Gastrocnemius medialis (tissue), 4 donors: ENCODE results near the gene SDS.

Experiments used
- POLR2A ChIP-seq, 2 donors: fragments of 450-650 bp; IDR thresholded peaks; one replicate each; pipeline ENCODE4 v1.6.1; 2017; ENCODE audit warnings: antibody characterized with exemption in 2 of 2, mild to moderate bottlenecking in 2 of 2, moderate library complexity in 2 of 2
- TF ChIP-seq, protein P1 (sequence below), 5 experiments: fragments of 450-650 bp in 3 of 5; fragments of 200-600 bp in 2 of 5; sonication (generic) in 2 of 5; IDR thresholded peaks in 4 of 5; conservative IDR thresholded peaks in 1 of 5; 1 replicate in 4 of 5; 2 replicates in 1 of 5; pipeline ENCODE4 v1.5.1; 2016 to 2019; ENCODE audit warnings: antibody characterized with exemption in 5 of 5, mild to moderate bottlenecking in 3 of 5, moderate library complexity in 3 of 5

DNA sequence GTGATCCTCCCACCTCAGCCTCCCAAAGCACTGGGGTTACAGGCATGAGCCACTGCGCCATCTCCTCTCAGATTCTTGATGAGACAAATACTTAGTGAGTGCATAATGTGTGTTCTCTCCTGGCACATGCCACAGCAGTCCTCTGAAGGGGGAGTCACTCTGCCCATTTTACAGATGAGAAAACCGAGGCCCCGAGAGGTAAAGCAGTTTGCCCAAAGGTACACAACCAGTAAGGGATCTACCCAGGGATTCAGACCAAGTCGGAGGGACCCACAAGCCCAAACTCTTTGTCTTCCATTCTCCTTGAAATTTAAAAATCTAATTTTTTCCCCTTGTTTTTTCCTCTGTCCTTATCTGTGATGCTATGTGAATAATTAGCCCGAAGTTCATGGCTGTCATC, 39.0 kb downstream of the SDS start:
- TF ChIP-seq, protein P1, sequence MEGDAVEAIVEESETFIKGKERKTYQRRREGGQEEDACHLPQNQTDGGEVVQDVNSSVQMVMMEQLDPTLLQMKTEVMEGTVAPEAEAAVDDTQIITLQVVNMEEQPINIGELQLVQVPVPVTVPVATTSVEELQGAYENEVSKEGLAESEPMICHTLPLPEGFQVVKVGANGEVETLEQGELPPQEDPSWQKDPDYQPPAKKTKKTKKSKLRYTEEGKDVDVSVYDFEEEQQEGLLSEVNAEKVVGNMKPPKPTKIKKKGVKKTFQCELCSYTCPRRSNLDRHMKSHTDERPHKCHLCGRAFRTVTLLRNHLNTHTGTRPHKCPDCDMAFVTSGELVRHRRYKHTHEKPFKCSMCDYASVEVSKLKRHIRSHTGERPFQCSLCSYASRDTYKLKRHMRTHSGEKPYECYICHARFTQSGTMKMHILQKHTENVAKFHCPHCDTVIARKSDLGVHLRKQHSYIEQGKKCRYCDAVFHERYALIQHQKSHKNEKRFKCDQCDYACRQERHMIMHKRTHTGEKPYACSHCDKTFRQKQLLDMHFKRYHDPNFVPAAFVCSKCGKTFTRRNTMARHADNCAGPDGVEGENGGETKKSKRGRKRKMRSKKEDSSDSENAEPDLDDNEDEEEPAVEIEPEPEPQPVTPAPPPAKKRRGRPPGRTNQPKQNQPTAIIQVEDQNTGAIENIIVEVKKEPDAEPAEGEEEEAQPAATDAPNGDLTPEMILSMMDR (IDR thresholded peaks at IDR 0.05 in 4 of 5, conservative IDR thresholded peaks at IDR 0.05 in 1 of 5) = no peak
- TF ChIP-seq POLR2A (IDR thresholded peaks at IDR 0.05) = no peak
